Fibroblast of the conjunctiva (primary cell): ENCODE measurements around the gene CLDN22.

Experiments used
- DNase-seq: peaks from one replicate; pipeline ENCODE4 v3.0.0-alpha.2; 2010; ENCODE audit warnings: low read depth

Gene CLDN22

GRCh38 chr4:183276106-183276505 is 44.0 kb downstream of the CLDN22 start:
- no peak for DNase-seq

GRCh38 chr4:183272384-183272783 is 47.7 kb downstream of the CLDN22 start:
- DNase-seq = no peak

GRCh38 chr4:183268556-183268955 is 51.5 kb downstream of the CLDN22 start:
- DNase-seq = no peak
